ENCODE measurements around the gene ARHGAP23.

DNA sequence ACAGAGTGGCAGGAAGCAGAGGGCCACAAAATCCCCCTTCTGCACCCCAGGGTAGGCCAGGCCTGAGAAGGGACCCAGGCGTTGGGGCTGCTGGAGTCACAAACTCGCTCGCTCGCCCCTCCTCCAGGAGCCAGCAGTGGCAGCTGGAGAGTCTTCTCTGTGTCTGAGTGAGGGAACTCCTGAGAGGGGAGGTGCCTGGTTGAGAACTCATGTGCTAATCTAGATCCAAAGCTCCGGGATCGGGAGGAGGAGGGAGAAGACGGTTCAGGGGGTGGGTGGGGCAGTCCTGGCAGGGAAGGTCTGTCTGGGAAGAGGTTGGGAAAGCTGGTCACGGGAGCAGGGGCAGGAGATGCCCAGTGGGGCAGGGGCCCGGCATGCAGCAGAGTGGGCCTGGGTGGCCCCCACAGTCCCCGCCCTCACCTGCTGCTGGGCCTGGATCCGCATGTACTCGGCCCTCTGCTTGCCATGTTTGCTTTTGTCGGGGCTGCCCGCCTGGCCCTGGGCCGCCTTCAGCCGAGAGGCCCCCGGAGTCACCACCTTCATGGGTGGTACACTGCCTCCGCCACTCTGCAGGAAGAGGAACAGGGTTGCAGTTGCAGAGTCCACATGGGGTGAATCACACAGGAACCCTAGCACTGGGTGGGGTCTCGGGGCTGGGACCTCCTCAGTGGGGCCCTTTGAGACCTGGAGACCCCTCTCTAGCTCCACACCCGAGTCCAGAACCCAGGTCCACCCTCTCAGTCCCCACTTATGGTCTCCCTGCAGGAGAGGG is 115.3 kb downstream of the ARHGAP23 start:
- TF ChIP-seq, protein P1, sequence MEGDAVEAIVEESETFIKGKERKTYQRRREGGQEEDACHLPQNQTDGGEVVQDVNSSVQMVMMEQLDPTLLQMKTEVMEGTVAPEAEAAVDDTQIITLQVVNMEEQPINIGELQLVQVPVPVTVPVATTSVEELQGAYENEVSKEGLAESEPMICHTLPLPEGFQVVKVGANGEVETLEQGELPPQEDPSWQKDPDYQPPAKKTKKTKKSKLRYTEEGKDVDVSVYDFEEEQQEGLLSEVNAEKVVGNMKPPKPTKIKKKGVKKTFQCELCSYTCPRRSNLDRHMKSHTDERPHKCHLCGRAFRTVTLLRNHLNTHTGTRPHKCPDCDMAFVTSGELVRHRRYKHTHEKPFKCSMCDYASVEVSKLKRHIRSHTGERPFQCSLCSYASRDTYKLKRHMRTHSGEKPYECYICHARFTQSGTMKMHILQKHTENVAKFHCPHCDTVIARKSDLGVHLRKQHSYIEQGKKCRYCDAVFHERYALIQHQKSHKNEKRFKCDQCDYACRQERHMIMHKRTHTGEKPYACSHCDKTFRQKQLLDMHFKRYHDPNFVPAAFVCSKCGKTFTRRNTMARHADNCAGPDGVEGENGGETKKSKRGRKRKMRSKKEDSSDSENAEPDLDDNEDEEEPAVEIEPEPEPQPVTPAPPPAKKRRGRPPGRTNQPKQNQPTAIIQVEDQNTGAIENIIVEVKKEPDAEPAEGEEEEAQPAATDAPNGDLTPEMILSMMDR (IDR thresholded peaks at IDR 0.05; ENCODE audit: borderline replicate concordance, extremely low read depth, low read length, poor library complexity, severe bottlenecking), result no peak
- no peak for TF ChIP-seq EZH2 (IDR thresholded peaks at IDR 0.05; ENCODE audit: borderline replicate concordance, low read depth, low read length, severe bottlenecking)

All from DND-41 (cell line).